HG03066 (cell line): Measurements from ENCODE around the gene ARHGAP12.
A peak's percentile ranks its signal among the peaks of the same experiment; 100 is the strongest.

Source experiments
- ATAC-seq: cut with Tn5 transposase; IDR thresholded peaks from one replicate; pipeline ENCODE4 v1.9.1; 2021; ENCODE audit warnings: low read depth; ENCODE audit not compliant: unreplicated experiment

ARHGAP12 gene

GRCh38 chr10:31952066-31952465, 23.4 kb upstream of the ARHGAP12 start:
- no peak for ATAC-seq

- ATAC-seq = no peak
Measured at GRCh38 chr10:31949266-31949665, 20.6 kb upstream of the ARHGAP12 start.

GRCh38 chr10:31948021-31948420, 19.4 kb upstream of the ARHGAP12 start:
- no peak for ATAC-seq

GRCh38 chr10:31947144-31947926, 18.7 kb upstream of the ARHGAP12 start:
- no peak for ATAC-seq

- no peak for ATAC-seq
Measured at GRCh38 chr10:31945392-31945791, 16.8 kb upstream of the ARHGAP12 start.

- no peak for ATAC-seq
Measured at GRCh38 chr10:31944071-31944433, 15.4 kb upstream of the ARHGAP12 start.

- no peak for ATAC-seq
Measured at GRCh38 chr10:31942892-31943291, 14.3 kb upstream of the ARHGAP12 start.

- ATAC-seq = no peak
Measured at GRCh38 chr10:31942435-31942834, 13.8 kb upstream of the ARHGAP12 start.

- ATAC-seq = no peak
Measured at GRCh38 chr10:31940839-31941653, 12.4 kb upstream of the ARHGAP12 start.

GRCh38 chr10:31939797-31940708, 11.4 kb upstream of the ARHGAP12 start:
- no peak for ATAC-seq

GRCh38 chr10:31937371-31937770, 8.7 kb upstream of the ARHGAP12 start:
- ATAC-seq = no peak

GRCh38 chr10:31936933-31937332, 8.3 kb upstream of the ARHGAP12 start:
- no peak for ATAC-seq

GRCh38 chr10:31936086-31936485, 7.5 kb upstream of the ARHGAP12 start:
- no peak for ATAC-seq

- no peak for ATAC-seq
Measured at GRCh38 chr10:31935678-31936077, 7.0 kb upstream of the ARHGAP12 start.

GRCh38 chr10:31932838-31933237, 4.2 kb upstream of the ARHGAP12 start:
- ATAC-seq = no peak

GRCh38 chr10:31930856-31931255, 2.2 kb upstream of the ARHGAP12 start:
- ATAC-seq = no peak

GRCh38 chr10:31930023-31930751, 1.6 kb upstream of the ARHGAP12 start:
- no peak for ATAC-seq

GRCh38 chr10:31929261-31930022, 811 bp upstream of the ARHGAP12 start:
- peak; percentile 16 for ATAC-seq

- peak; percentile 37 for ATAC-seq
Measured at GRCh38 chr10:31927884-31928548, 615 bp downstream of the ARHGAP12 start.
